Kasumi-1 (cell line): ENCODE results near the gene RALGDS.
A peak's percentile ranks its signal among the peaks of the same experiment; 100 is the strongest.

ENCODE experiments used
- DNase-seq, 2 experiments: peaks; one replicate each; lab custom pipeline; 2025; lab: John Stamatoyannopoulos, UW

The RALGDS gene

GRCh38 chr9:133151041-133151440 is 30.0 kb upstream of the RALGDS start:
- no peak for DNase-seq

GRCh38 chr9:133149130-133150015 is 28.3 kb upstream of the RALGDS start:
- DNase-seq, result peak; percentile 87 to 91

- peak; percentile 42 to 63 for DNase-seq
Measured at GRCh38 chr9:133148199-133149129, 27.4 kb upstream of the RALGDS start.

- DNase-seq, result peak; percentile 40 to 62
Measured at GRCh38 chr9:133147412-133148198, 26.6 kb upstream of the RALGDS start.

GRCh38 chr9:133146746-133147411 is 25.8 kb upstream of the RALGDS start:
- no peak for DNase-seq

GRCh38 chr9:133144904-133145851 is 24.1 kb upstream of the RALGDS start:
- peak in 1 of 2 experiments; percentile 16 for DNase-seq

GRCh38 chr9:133144142-133144903 is 23.3 kb upstream of the RALGDS start:
- DNase-seq, result peak; percentile 53 to 54

- no peak for DNase-seq
Measured at GRCh38 chr9:133143639-133144141, 22.6 kb upstream of the RALGDS start.

- DNase-seq, result no peak
Measured at GRCh38 chr9:133142684-133143622, 21.9 kb upstream of the RALGDS start.

- DNase-seq, result no peak
Measured at GRCh38 chr9:133141833-133142595, 21.0 kb upstream of the RALGDS start.

GRCh38 chr9:133140606-133141005 is 19.6 kb upstream of the RALGDS start:
- DNase-seq, result no peak

- no peak for DNase-seq
Measured at GRCh38 chr9:133140174-133140505, 19.1 kb upstream of the RALGDS start.

- no peak for DNase-seq
Measured at GRCh38 chr9:133139246-133140173, 18.5 kb upstream of the RALGDS start.

- no peak for DNase-seq
Measured at GRCh38 chr9:133137451-133138231, 16.6 kb upstream of the RALGDS start.

GRCh38 chr9:133135146-133135745 is 14.2 kb upstream of the RALGDS start:
- DNase-seq, result no peak
